H1 (cell line): ENCODE results near the gene HMG20A. TPM values are rescaled to one million over a fixed set of nuclear protein-coding genes. Genes with fewer than 3 reads are reported as not detected.

Experiments used
- CTCF ChIA-PET: fragments of 300-600 bp; sonication (Branson Sonifier 250); formaldehyde crosslinking; loops from one replicate; lab custom pipeline; 2021; ENCODE audit not compliant: partially characterized antibody; lab: Charles Lee
- POLR2A ChIA-PET: fragments of 300-600 bp; sonication (Branson Sonifier 250); formaldehyde crosslinking; loops from one replicate; lab custom pipeline; 2021; ENCODE audit warnings: inconsistent platforms; ENCODE audit not compliant: partially characterized antibody; lab: Charles Lee
- DNase-seq, 2 experiments: peaks; one replicate each; pipeline versions ENCODE4 v3.0.0 to v3.0.0-alpha.2; 2010 to 2022; ENCODE audit warnings: low spot score in 2 of 2, low read depth in 1 of 2, mixed read lengths in 1 of 2
- FAIRE-seq: peaks from 2 replicates; lab custom pipeline; 2011; peaks lifted over from hg19 to GRCh38; lab: Jason Lieb, UNC
- H2AFZ ChIP-seq: 2 replicates; pipeline ENCODE4 v1.8.1; 2012; ENCODE audit warnings: low read length, inconsistent platforms
- H2AK5ac ChIP-seq: 2 replicates; pipeline ENCODE4 v1.6.1; 2013; ENCODE audit warnings: low read depth, low read length
- H2BK120ac ChIP-seq: replicated peaks from 2 replicates; pipeline ENCODE3; 2013; ENCODE audit warnings: low read depth, low read length, inconsistent platforms
- H2BK12ac ChIP-seq: 2 replicates; pipeline ENCODE4 v1.6.1; 2013; ENCODE audit warnings: low read depth, low read length
- H2BK15ac ChIP-seq: 2 replicates; pipeline ENCODE4 v1.6.1; 2013; ENCODE audit warnings: low read length
- H2BK20ac ChIP-seq: 2 replicates; pipeline ENCODE4 v1.6.1; 2013; ENCODE audit warnings: low read length
- H2BK5ac ChIP-seq: 2 replicates; pipeline ENCODE4 v1.6.1; 2013; ENCODE audit warnings: low read depth, low read length
- H3K14ac ChIP-seq: 2 replicates; pipeline ENCODE4 v1.6.1; 2013; ENCODE audit warnings: inconsistent platforms; ENCODE audit not compliant: insufficient read length
- H3K18ac ChIP-seq: 2 replicates; pipeline ENCODE4 v1.6.1; 2013; ENCODE audit warnings: low read length; ENCODE audit errors: extremely low read depth
- H3K23ac ChIP-seq: 2 replicates; pipeline ENCODE4 v1.6.1; 2013; ENCODE audit warnings: inconsistent platforms; ENCODE audit not compliant: insufficient read length
- H3K23me2 ChIP-seq: 2 replicates; pipeline ENCODE4 v1.6.1; 2013; ENCODE audit warnings: low read depth, low read length
- H3K27ac ChIP-seq: 2 replicates; pipeline ENCODE4 v1.6.1; 2011; ENCODE audit warnings: low read depth, low read length, inconsistent platforms
- H3K27me3 ChIP-seq, 4 experiments: replicated peaks in 1 of 4; 1 replicate in 1 of 4; 2 replicates in 3 of 4; pipeline versions ENCODE4 v1.6.1 to v1.8.1; 2011 to 2013; ENCODE audit warnings: low read length in 3 of 4, mild to moderate bottlenecking in 3 of 4, inconsistent platforms in 2 of 4, mixed read lengths in 2 of 4, moderate library complexity in 1 of 4; ENCODE audit not compliant: control insufficient read depth in 3 of 4, insufficient read depth in 3 of 4; ENCODE audit errors: extremely low read depth in 1 of 4
- H3K36me3 ChIP-seq, 4 experiments: 2 replicates each; pipeline versions ENCODE4 v1.6.1 to v1.8.1; 2011 to 2013; ENCODE audit warnings: mild to moderate bottlenecking in 4 of 4, low read length in 3 of 4, moderate library complexity in 2 of 4, control low read depth in 1 of 4, inconsistent platforms in 1 of 4; ENCODE audit not compliant: insufficient read depth in 4 of 4, control insufficient read depth in 2 of 4
- H3K4ac ChIP-seq: replicated peaks from 2 replicates; pipeline ENCODE3; 2013; ENCODE audit warnings: low read length, low read depth, mixed read lengths, inconsistent platforms; ENCODE audit not compliant: insufficient read length
- H3K4me1 ChIP-seq, 4 experiments: replicated peaks in 1 of 4; 1 replicate in 1 of 4; 2 replicates in 3 of 4; pipeline versions ENCODE4 v1.6.1 to v1.8.1; 2011 to 2013; ENCODE audit warnings: low read length in 3 of 4, inconsistent platforms in 2 of 4, mixed read lengths in 1 of 4; ENCODE audit not compliant: insufficient read depth in 4 of 4, control insufficient read depth in 3 of 4
- H3K4me2 ChIP-seq, 2 experiments: 2 replicates each; pipeline versions ENCODE4 v1.6.1 to v1.8.1; 2011 to 2013; ENCODE audit warnings: low read depth in 2 of 2, low read length in 2 of 2, control low read depth in 1 of 2, inconsistent platforms in 1 of 2, mild to moderate bottlenecking in 1 of 2; ENCODE audit not compliant: insufficient read depth in 1 of 2
- H3K4me3 ChIP-seq, 4 experiments: fragments of 200-600, 300-600 bp in 1 of 4; sonication (generic), shearing (Covaris generic), sonication (Bioruptor Twin) in 1 of 4; 2 replicates each; pipeline versions ENCODE4 v1.5.1 to v1.8.1; 2011 to 2016; ENCODE audit warnings: low read length in 4 of 4, low read depth in 3 of 4, control low read depth in 2 of 4, inconsistent platforms in 2 of 4, mild to moderate bottlenecking in 2 of 4, mixed read lengths in 1 of 4, moderate library complexity in 1 of 4; ENCODE audit not compliant: insufficient read depth in 2 of 4; ENCODE audit errors: extremely low read depth in 1 of 4
- H3K56ac ChIP-seq: replicated peaks from 2 replicates; pipeline ENCODE3; 2013; ENCODE audit warnings: low read depth, mild to moderate bottlenecking, mixed read lengths, low read length, inconsistent platforms; ENCODE audit not compliant: insufficient read length
- H3K79me1 ChIP-seq: 2 replicates; pipeline ENCODE4 v1.6.1; 2013; ENCODE audit warnings: low read depth, low read length, control low read depth
- H3K79me2 ChIP-seq, 2 experiments: 2 replicates each; pipeline versions ENCODE4 v1.6.1 to v1.8.1; 2012 to 2013; ENCODE audit warnings: low read length in 2 of 2, mild to moderate bottlenecking in 2 of 2, inconsistent platforms in 1 of 2; ENCODE audit not compliant: insufficient read depth in 2 of 2, control insufficient read depth in 1 of 2
- H3K9ac ChIP-seq, 4 experiments: replicated peaks in 1 of 4; 1 replicate in 1 of 4; 2 replicates in 3 of 4; pipeline versions ENCODE4 v1.6.1 to v1.8.1; 2011 to 2013; ENCODE audit warnings: low read depth in 3 of 4, low read length in 3 of 4, control low read depth in 2 of 4, mild to moderate bottlenecking in 2 of 4, moderate library complexity in 2 of 4, inconsistent platforms in 1 of 4; ENCODE audit errors: extremely low read depth in 1 of 4
- H3K9me3 ChIP-seq, 2 experiments: 2 replicates each; pipeline versions ENCODE4 v1.6.1 to v1.8.1; 2012 to 2013; ENCODE audit warnings: mild to moderate bottlenecking in 2 of 2, moderate library complexity in 2 of 2, control low read depth in 1 of 2, inconsistent platforms in 1 of 2, low read depth in 1 of 2, low read length in 1 of 2, mixed read lengths in 1 of 2; ENCODE audit not compliant: insufficient read depth in 2 of 2
- H4K20me1 ChIP-seq, 2 experiments: replicated peaks in 1 of 2; 2 replicates each; pipeline versions ENCODE3 to v1.8.1; 2011 to 2013; ENCODE audit warnings: inconsistent platforms in 2 of 2, low read length in 2 of 2, mild to moderate bottlenecking in 1 of 2; ENCODE audit not compliant: insufficient read depth in 2 of 2, control insufficient read depth in 1 of 2
- H4K5ac ChIP-seq: 2 replicates; pipeline ENCODE4 v1.6.1; 2013; ENCODE audit warnings: low read length, low read depth, mixed read lengths, inconsistent platforms; ENCODE audit not compliant: insufficient read length
- H4K8ac ChIP-seq: 2 replicates; pipeline ENCODE4 v1.8.0; 2013; ENCODE audit warnings: mild to moderate bottlenecking, moderate library complexity, low read length, inconsistent platforms; ENCODE audit not compliant: insufficient read depth; ENCODE audit errors: extremely low read depth
- H4K91ac ChIP-seq: replicated peaks from 2 replicates; pipeline ENCODE3; 2013; ENCODE audit warnings: low read length, mixed read lengths, inconsistent platforms; ENCODE audit not compliant: insufficient read length
- MAFK ChIP-seq: IDR thresholded peaks from 2 replicates; pipeline ENCODE4 v1.6.1; 2012; ENCODE audit warnings: low read depth, mild to moderate bottlenecking, improper control_type of control experiment, low read length
- MAX ChIP-seq: IDR thresholded peaks from 2 replicates; pipeline ENCODE4 v1.6.1; 2012; ENCODE audit warnings: inconsistent platforms
- WGBS, 2 experiments: shearing (Covaris generic) in 1 of 2; methylation state at CpG; one replicate each; pipeline versions ENCODE4 v1.1.6 to v1.1.7; 2013 to 2015; ENCODE audit warnings: low lambda C conversion rate in 2 of 2, mixed read lengths in 2 of 2, inconsistent platforms in 1 of 2, low coverage in 1 of 2, missing lambda C conversion rate in 1 of 2; ENCODE audit not compliant: insufficient replicate concordance in 2 of 2, insufficient coverage in 1 of 2, insufficient read length in 1 of 2; ENCODE audit errors: extremely low coverage in 1 of 2, missing lambda C conversion rate in 1 of 2; 5-methylcytosine and 5-hydroxymethylcytosine counted together
- polyA plus RNA-seq, 7 experiments: library from polyadenylated mRNA; depleted of rRNA in 3 of 7; stranded (reverse) in 5 of 7; unstranded in 2 of 7; fragments of >200 nt in 5 of 7; fragments of 200-250 nt in 2 of 7; gene quantifications; 1 replicate in 5 of 7; 2 replicates in 1 of 7; 4 replicates in 1 of 7; pipeline versions ENCODE4 v1.2.1 to v1.2.3, GENCODE V29; 2011 to 2013; ENCODE audit warnings: missing spikeins in 2 of 7, mixed read lengths in 2 of 7
- total RNA-seq: library from RNA; stranded (reverse); fragmentation: NEBNext Ultra II Directional; extraction: Animal tissue kit (Norgen Biotek cat#: 25700); gene quantifications from 2 replicates; pipeline ENCODE4 v1.2.1, GENCODE V29; 2021

Gene HMG20A
- total and polyA plus RNA-seq, 2 of the 8 experiments (the other 6 are each of a cell fraction or from before 2014, with no cell fraction given) = 52.1 to 59.7 TPM

- H3K4me3 ChIP-seq = no peak overlapping the region
- no peak for TF ChIP-seq MAFK
- peak; percentile 44; the same call in 1 of the 2 replicates for TF ChIP-seq MAX
- H3K36me3 ChIP-seq = peaks cover 0 to 26% (median 7%) of the 10 kb centered on the region in 4 experiments; a peak in 5 of 8 replicates
- no peaks in the 10 kb centered on the region for H3K79me2 ChIP-seq
- H3K4me1 ChIP-seq = peaks cover 2 to 13% (median 3%) of the 10 kb centered on the region in 4 experiments
- H3K79me1 ChIP-seq = no peaks in the 10 kb centered on the region
- no peak overlapping the region for H4K5ac ChIP-seq
- no peak overlapping the region for H2BK20ac ChIP-seq
- H4K8ac ChIP-seq = no peak overlapping the region
- H2AFZ ChIP-seq = no peak overlapping the region
- no peak overlapping the region for H4K91ac ChIP-seq
- FAIRE-seq = no peak
- H3K27me3 ChIP-seq = no peaks in the 10 kb centered on the region
- H4K20me1 ChIP-seq = no peaks in the 10 kb centered on the region
- no peak overlapping the region for H2BK120ac ChIP-seq
- H3K18ac ChIP-seq = no peak overlapping the region
- H3K9ac ChIP-seq = no peak overlapping the region
- no peak overlapping the region for H2BK5ac ChIP-seq
- H2BK12ac ChIP-seq = no peak overlapping the region
- H3K9me3 ChIP-seq = no peaks in the 10 kb centered on the region
- H3K27ac ChIP-seq = no peak overlapping the region
- H2AK5ac ChIP-seq = no peak overlapping the region; the same call in 1 of the 2 replicates
- H3K4me2 ChIP-seq = no peak overlapping the region
- H3K14ac ChIP-seq = no peak overlapping the region
- CTCF ChIA-PET = interaction anchor here (0.8 to 1.7 kb wide), 8 partner anchors 12 to 291 kb away, joined by 3 to 6 read pairs (median 4); no protein-coding TSS in a partner anchor
- POLR2A ChIA-PET = no interaction called here
- H3K23ac ChIP-seq = no peak overlapping the region
- 89% methylated on average over 8 of the region's 8 CpGs; no CpG with 5 or more reads in 1 of the 2 experiments for WGBS, 2 experiments
- H2BK15ac ChIP-seq = no peak overlapping the region
- no peak overlapping the region for H3K56ac ChIP-seq
- no peak overlapping the region for H3K4ac ChIP-seq
- no peak for DNase-seq
- no peaks in the 10 kb centered on the region for H3K23me2 ChIP-seq
These were observed 57.4 kb downstream of the HMG20A start for GRCh38 chr15:77478051-77478450.
